Gastroesophageal sphincter (tissue), 4 donors: Measurements from ENCODE around the gene CDK5R2. TPM values are rescaled to one million over a fixed set of nuclear protein-coding genes. Genes with fewer than 3 reads are reported as not detected.

ENCODE experiments used
- ATAC-seq: fragments of 150-250 bp; one replicate; pipeline ENCODE4 v1.9.1; 2016; ENCODE audit warnings: mild to moderate bottlenecking, moderate library complexity
- H3K27ac ChIP-seq, 4 donors: fragments of 200-600 bp; sonication (generic) in 3 of 4; 1 replicate in 3 of 4; 2 replicates in 1 of 4; pipeline ENCODE4 v1.5.1; 2016 to 2019
- H3K27me3 ChIP-seq: fragments of 200-600 bp; sonication (generic); one replicate; pipeline ENCODE4 v1.5.1; 2019
- H3K36me3 ChIP-seq, 2 donors: fragments of 200-600 bp; sonication (generic); one replicate each; pipeline ENCODE4 v1.5.1; 2019; ENCODE audit warnings: control low read depth in 1 of 2
- H3K4me1 ChIP-seq, 3 donors: fragments of 200-600 bp; sonication (generic); 1 replicate in 2 of 3; 2 replicates in 1 of 3; pipeline ENCODE4 v1.5.1; 2016 to 2019; ENCODE audit warnings: control low read depth in 2 of 3
- H3K4me3 ChIP-seq, 2 donors: fragments of 200-600 bp; sonication (generic); one replicate each; pipeline ENCODE4 v1.5.1; 2019; ENCODE audit warnings: mild to moderate bottlenecking in 1 of 2, moderate library complexity in 1 of 2
- H3K9me3 ChIP-seq, 3 donors: fragments of 200-600 bp; sonication (generic); one replicate each; pipeline ENCODE4 v1.5.1; 2017 to 2019; ENCODE audit warnings: control low read depth in 2 of 3
- EP300 ChIP-seq: sonication (generic); formaldehyde crosslinking; IDR thresholded peaks from one replicate; pipeline ENCODE4 v1.6.1; 2017; ENCODE audit warnings: antibody characterized with exemption, mild to moderate bottlenecking
- POLR2A ChIP-seq, 2 donors: fragments of 450-650 bp; IDR thresholded peaks; one replicate each; pipeline ENCODE4 v1.6.1; 2017; ENCODE audit warnings: antibody characterized with exemption in 2 of 2, mild to moderate bottlenecking in 2 of 2, moderate library complexity in 1 of 2
- POLR2AphosphoS5 ChIP-seq: sonication (generic); formaldehyde crosslinking; IDR thresholded peaks from one replicate; pipeline ENCODE4 v1.6.1; 2017; ENCODE audit warnings: antibody characterized with exemption
- WGBS, 2 donors: methylation state at CpG; one replicate each; pipeline ENCODE4 v1.1.5; 2018; ENCODE audit warnings: low coverage in 1 of 2; 5-methylcytosine and 5-hydroxymethylcytosine counted together
- total RNA-seq, 4 donors: library from RNA; depleted of rRNA; stranded (reverse); fragments of >200 nt; gene quantifications; one replicate each; pipeline ENCODE4 v1.1.0, GENCODE V29; 2016
- TF ChIP-seq, protein P1 (sequence below), 4 experiments: fragments of 200-600 bp in 2 of 4; fragments of 450-650 bp in 2 of 4; sonication (generic) in 1 of 4; IDR thresholded peaks; one replicate each; pipeline ENCODE4 v1.5.1; 2017 to 2019; ENCODE audit warnings: antibody characterized with exemption in 4 of 4, mild to moderate bottlenecking in 2 of 4, moderate library complexity in 2 of 4

Gene CDK5R2
- total RNA-seq, 4 donors from 2014 or later = 0.27 to 0.35 TPM; not detected in 2

DNA sequence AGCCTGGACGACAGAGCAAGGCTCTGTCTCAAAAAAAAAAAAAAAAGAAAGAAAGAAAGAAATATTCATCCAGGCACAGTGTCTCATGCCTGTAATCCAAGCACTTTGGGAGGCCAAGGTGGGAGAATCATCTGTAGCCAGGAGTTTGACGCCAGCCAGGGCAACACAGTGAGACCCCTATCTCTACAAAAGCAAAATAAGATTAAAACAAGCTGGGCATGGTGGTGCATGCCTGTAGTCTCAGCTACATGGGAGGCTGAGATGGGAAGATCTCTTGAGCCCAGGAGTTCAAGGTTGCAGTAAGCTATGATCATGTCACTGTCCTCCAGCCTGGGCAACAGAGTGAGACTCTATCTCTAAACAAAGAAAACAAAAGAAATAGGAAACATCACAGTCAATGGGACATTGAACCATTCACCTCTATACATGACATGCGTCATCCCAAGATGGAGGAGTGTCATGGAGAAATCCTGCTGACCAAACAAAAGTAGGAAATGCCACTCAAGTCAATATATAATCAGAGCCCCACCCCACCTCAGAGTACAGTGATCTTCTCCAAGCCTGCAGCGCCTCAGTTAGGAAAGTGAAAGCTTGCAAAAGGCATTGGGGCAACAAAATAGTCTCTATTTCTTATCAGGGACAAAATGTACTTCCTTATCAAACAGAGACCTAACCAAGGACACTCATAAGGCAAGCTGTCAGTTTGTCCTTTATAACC lies 15.8 kb downstream of the CDK5R2 start:
- Histone ChIP-seq H3K27ac (no peak overlapping the region), H3K4me3 (no peak overlapping the region), H3K27me3 (peaks cover 91% of the 10 kb centered on the region), H3K4me1 (peaks cover 0 to 7% (median 0%) of the 10 kb centered on the region in 3 donors), H3K9me3 (no peaks in the 10 kb centered on the region), H3K36me3 (no peaks in the 10 kb centered on the region)
- TF ChIP-seq POLR2A (IDR thresholded peaks at IDR 0.05) = no peak
- no peak for TF ChIP-seq EP300
- TF ChIP-seq, protein P1, sequence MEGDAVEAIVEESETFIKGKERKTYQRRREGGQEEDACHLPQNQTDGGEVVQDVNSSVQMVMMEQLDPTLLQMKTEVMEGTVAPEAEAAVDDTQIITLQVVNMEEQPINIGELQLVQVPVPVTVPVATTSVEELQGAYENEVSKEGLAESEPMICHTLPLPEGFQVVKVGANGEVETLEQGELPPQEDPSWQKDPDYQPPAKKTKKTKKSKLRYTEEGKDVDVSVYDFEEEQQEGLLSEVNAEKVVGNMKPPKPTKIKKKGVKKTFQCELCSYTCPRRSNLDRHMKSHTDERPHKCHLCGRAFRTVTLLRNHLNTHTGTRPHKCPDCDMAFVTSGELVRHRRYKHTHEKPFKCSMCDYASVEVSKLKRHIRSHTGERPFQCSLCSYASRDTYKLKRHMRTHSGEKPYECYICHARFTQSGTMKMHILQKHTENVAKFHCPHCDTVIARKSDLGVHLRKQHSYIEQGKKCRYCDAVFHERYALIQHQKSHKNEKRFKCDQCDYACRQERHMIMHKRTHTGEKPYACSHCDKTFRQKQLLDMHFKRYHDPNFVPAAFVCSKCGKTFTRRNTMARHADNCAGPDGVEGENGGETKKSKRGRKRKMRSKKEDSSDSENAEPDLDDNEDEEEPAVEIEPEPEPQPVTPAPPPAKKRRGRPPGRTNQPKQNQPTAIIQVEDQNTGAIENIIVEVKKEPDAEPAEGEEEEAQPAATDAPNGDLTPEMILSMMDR (IDR thresholded peaks at IDR 0.05) = no peak
- no peak for TF ChIP-seq POLR2AphosphoS5
- WGBS, 2 donors = 60 to 71% methylated on average over 2 to 3 of the region's 4 CpGs
- no peak for ATAC-seq

DNA sequence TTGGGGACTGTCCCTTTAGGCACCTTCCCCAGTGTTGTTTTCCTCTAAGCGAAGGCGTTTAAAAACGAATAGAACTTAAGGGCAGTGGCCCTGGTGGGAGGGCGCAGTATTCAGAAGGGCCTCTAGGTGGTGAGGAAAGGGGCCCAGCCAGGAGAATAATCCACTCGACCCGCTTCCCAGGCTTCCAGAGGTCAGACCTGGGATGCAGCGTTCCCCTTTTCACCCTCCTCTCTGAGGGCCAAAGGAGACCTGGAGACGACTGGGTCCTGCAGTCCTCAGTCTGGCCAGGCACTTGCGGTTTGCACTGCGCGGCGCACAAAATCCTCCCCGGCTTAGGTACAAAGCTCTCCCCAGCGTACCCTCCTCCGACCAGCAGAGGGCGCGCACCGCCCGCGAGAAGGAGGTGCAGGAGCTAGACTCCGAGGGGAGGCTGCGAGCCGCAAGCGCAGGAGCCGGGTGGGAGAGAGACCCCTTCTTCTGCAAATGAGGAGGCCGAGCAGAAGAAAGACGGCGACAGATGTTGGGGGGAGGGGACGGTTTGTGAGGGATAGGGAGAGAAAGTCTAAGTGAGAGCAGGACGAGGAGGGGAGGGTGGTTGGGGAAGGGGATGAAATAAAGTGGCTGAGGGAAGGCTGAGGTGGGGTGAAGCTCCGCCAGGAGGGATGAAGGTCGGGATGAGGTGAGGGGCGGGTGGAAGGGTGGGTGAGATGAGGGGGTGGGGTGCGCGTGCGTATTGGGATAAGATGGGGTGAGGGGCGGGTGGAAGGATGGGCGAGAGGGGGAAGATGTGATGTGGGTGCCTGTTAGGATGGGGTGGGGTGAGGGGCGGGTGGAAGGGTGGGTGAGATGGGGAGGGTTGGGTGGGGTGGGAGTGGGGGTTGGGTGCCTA lies 20.6 kb downstream of the CDK5R2 start:
- 1 to 3% methylated on average over 6 to 18 of the region's 39 CpGs for WGBS, 2 donors
- Histone ChIP-seq H3K9me3 (no peaks in the 10 kb centered on the region), H3K36me3 (no peaks in the 10 kb centered on the region), H3K4me1 (peaks cover 0 to 52% (median 21%) of the 10 kb centered on the region in 3 donors), H3K4me3 (peak overlapping the region in 1 of 2 donors; percentile 22), H3K27me3 (peaks cover 100% of the 10 kb centered on the region), H3K27ac (no peak overlapping the region)
- peak; percentile 80 for ATAC-seq
- TF ChIP-seq POLR2AphosphoS5 (no peak), EP300 (no peak), POLR2A (IDR thresholded peaks at IDR 0.05) (no peak)
- TF ChIP-seq, protein P1 (IDR thresholded peaks at IDR 0.05) = peak in 3 of 4 experiments; percentile 77 to 90 (median 81)

DNA sequence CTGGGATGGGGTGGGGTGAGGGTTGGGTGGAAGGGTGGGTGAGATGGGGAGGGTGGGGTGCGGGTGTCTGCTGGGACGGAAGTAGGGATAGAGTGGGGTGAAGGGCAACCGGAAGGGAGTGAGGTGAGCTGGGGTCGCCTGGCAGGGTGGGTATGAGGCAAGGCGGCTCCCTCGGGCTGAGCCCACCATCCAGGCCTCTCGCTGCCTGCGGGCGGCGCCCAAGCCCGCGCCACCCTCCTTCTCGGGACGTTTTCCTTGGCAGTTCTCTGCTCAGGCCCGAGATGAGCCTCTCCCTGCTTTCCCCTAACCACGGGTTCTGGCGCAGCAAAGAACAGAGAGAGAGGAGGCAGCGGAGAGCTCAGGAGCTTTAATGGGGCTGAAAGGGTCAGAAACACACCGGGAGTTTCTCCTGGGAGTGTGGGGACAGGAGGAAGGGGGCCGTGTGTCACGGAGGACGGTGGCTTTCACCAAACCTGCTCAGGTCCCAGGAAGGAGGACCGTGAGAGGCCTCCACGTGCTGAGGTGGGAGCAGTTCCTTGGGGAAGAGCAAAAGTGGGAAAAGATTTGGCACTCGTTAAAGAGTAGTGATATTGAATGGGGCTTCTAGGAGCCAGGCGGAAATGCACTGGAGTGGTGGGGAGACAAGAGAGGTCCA lies 21.4 kb downstream of the CDK5R2 start:
- Histone ChIP-seq H3K27me3 (peaks cover 100% of the 10 kb centered on the region), H3K4me1 (peaks cover 0 to 59% (median 25%) of the 10 kb centered on the region in 3 donors), H3K36me3 (no peaks in the 10 kb centered on the region), H3K9me3 (no peaks in the 10 kb centered on the region), H3K4me3 (peak overlapping the region in 1 of 2 donors; percentile 41), H3K27ac (no peak overlapping the region)
- no peak for ATAC-seq
- WGBS, 2 donors = 3 to 5% methylated on average over 13 to 24 of the region's 26 CpGs
- TF ChIP-seq POLR2AphosphoS5 = no peak
- no peak for TF ChIP-seq POLR2A (IDR thresholded peaks at IDR 0.05)
- TF ChIP-seq, protein P1 (IDR thresholded peaks at IDR 0.05) = no peak
- TF ChIP-seq EP300 = no peak

DNA sequence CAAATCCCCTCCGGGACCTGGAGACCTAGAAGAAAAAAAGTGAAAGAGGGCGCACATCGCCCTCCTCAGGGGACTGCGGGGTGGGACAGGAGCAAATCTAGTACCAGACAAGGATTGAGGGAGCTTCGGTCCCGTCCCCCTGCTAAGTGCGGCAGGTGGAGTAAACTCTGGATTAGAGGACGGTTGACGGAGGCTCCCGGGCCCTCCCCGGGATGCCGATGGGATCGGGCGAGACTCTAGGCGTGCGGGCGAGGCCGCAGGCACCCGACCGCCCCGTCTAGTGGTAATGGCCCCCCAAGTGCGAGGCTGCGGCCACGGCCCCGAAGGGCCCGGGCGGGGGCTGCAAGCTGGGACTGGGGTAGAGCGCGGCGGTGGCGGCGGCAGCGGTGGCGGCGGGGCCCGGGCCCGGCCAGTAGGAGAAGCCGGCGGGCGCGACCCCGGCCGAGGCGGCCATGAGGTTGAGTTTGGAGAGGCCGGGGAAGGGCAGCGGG lies 22.0 kb downstream of the CDK5R2 start:
- Histone ChIP-seq H3K4me1 (peaks cover 0 to 59% (median 25%) of the 10 kb centered on the region in 3 donors), H3K36me3 (no peaks in the 10 kb centered on the region), H3K27me3 (peaks cover 100% of the 10 kb centered on the region), H3K9me3 (no peaks in the 10 kb centered on the region), H3K27ac (no peak overlapping the region), H3K4me3 (peak overlapping the region in 1 of 2 donors; percentile 41)
- WGBS, 2 donors = 4% methylated on average over 4 of the region's 46 CpGs; no CpG with 5 or more reads in 1 of the 2 donors
- no peak for TF ChIP-seq EP300
- no peak for TF ChIP-seq POLR2A (IDR thresholded peaks at IDR 0.05)
- no peak for TF ChIP-seq POLR2AphosphoS5
- TF ChIP-seq, protein P1 (IDR thresholded peaks at IDR 0.05) = no peak
- no peak for ATAC-seq
